ENCODE measurements around the gene LRRFIP1.

Gene LRRFIP1

DNA sequence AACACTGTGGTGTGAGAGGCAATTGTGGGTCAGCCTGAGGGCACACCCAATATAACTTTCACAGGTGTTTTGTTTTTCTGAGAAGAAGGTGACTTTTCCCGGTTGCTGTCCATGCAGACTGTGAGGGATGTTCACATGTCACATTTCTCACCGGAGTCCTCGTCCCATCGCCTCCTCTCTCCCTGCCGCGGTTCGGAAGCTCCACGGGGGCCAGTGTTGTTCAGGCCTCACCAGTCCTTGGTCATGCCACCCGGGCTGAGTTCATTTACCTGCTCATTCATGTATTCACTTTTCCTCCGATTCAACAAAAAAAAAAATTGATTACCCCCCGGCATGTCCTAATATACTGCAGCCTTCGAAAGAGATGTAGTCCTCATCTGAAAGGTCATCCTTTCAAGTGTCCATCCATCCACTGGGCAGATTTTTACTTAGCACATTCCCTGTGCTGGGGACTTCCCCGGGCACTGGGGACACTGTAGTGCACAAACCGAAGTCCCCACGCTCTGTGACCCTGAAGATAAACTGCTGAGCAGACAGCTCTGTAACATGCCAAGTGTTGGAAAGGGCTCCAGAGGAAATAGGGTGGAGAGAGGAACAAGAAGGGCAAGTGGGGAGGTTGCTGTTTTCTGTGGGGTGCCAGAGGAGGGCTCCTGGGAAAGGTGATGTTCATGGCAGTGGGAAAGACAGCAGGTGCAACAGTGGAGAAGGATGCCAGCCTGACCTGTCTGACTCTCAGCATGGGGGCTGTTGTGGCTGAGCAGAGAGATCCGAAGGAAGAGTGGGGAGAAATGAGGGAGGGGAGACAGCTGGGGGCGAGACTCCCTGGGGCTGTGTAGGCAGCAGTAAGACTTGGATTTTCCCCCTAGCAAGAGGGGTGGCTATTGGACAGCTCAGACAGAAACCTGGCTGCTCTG lies 22.4 kb downstream of the LRRFIP1 start:
- no peak for DNase-seq (ENCODE audit: low spot score)
- TF ChIP-seq, protein P1, sequence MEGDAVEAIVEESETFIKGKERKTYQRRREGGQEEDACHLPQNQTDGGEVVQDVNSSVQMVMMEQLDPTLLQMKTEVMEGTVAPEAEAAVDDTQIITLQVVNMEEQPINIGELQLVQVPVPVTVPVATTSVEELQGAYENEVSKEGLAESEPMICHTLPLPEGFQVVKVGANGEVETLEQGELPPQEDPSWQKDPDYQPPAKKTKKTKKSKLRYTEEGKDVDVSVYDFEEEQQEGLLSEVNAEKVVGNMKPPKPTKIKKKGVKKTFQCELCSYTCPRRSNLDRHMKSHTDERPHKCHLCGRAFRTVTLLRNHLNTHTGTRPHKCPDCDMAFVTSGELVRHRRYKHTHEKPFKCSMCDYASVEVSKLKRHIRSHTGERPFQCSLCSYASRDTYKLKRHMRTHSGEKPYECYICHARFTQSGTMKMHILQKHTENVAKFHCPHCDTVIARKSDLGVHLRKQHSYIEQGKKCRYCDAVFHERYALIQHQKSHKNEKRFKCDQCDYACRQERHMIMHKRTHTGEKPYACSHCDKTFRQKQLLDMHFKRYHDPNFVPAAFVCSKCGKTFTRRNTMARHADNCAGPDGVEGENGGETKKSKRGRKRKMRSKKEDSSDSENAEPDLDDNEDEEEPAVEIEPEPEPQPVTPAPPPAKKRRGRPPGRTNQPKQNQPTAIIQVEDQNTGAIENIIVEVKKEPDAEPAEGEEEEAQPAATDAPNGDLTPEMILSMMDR (IDR thresholded peaks at IDR 0.05; ENCODE audit: borderline replicate concordance, control extremely low read depth, extremely low read depth, insufficient read depth, missing control alignments), result no peak
- in situ Hi-C loops (cut with MboI; ENCODE audit: low sequenced_read_pairs, unreplicated experiment), result no loop called here

DNA sequence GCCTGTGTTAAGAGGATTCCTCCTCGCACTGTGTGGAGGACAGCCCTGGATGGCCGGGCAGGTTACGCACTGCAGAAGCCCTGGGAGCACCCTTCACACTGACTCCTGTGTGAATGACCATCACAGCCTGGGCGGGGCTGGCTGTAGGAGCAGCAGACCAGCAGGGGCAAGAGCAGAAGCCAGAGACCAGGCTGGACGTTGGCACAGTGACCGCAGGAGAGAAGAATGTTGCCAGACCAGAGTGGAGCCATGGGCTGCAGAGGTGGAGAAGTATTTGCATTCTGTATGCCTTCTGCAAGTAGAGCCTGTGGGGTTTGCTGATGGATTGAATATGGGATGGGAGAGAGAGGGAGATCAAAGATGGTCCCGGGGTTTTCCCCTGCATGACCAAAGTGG lies 23.1 kb downstream of the LRRFIP1 start:
- TF ChIP-seq, protein P1 (IDR thresholded peaks at IDR 0.05; ENCODE audit: borderline replicate concordance, control extremely low read depth, extremely low read depth, insufficient read depth, missing control alignments), result no peak
- in situ Hi-C loops (cut with MboI; ENCODE audit: low sequenced_read_pairs, unreplicated experiment), result no loop called here
- DNase-seq (ENCODE audit: low spot score), result no peak

DNA sequence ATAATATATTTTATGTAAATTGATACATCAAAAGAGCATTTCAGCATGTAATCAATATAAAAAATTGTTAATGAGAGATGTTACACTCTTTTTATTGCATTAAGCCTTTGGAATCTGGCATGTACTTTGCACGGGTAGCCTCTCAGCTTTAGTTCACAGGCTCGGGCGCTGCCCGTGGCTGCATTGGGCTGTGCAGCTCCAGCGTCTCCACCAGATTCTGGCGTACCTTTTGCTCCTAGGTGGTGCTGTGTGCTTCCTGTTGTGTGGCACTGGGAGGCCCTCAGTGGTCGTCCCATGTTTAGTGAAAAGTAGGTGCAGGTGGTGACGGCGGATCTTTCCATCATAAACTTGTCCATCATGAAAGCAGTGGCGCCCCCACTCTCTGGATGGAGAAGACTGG lies 24.4 kb downstream of the LRRFIP1 start:
- TF ChIP-seq, protein P1 (IDR thresholded peaks at IDR 0.05; ENCODE audit: borderline replicate concordance, control extremely low read depth, extremely low read depth, insufficient read depth, missing control alignments), result no peak
- in situ Hi-C loops (cut with MboI; ENCODE audit: low sequenced_read_pairs, unreplicated experiment), result no loop called here
- DNase-seq (ENCODE audit: low spot score), result no peak

DNA sequence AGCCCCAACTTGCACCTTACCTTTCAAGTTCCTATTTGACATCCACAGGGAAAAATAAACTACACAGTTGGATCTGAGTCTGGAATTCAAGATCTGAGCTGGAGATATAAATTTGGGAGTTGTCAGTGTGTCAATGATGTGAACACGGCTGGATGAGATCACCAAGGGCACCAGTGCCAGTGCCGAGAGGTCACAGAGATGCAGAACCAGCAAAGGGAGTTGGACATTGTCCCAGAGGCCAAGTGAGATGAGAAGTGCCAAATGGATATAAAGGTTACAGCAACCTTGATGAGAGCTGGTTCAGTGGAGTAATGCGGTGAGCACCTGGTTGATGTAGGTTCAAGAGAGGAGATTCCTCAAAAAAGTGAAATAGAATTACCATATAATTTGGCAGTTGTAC lies 24.8 kb downstream of the LRRFIP1 start:
- DNase-seq (ENCODE audit: low spot score), result no peak
- TF ChIP-seq, protein P1 (IDR thresholded peaks at IDR 0.05; ENCODE audit: borderline replicate concordance, control extremely low read depth, extremely low read depth, insufficient read depth, missing control alignments), result no peak
- in situ Hi-C loops (cut with MboI; ENCODE audit: low sequenced_read_pairs, unreplicated experiment), result no loop called here

GRCh38 chr2:237652854-237653253 lies 25.5 kb downstream of the LRRFIP1 start:
- in situ Hi-C loops (cut with MboI; ENCODE audit: low sequenced_read_pairs, unreplicated experiment), result no loop called here
- DNase-seq (ENCODE audit: low spot score), result no peak
- TF ChIP-seq, protein P1 (IDR thresholded peaks at IDR 0.05; ENCODE audit: borderline replicate concordance, control extremely low read depth, extremely low read depth, insufficient read depth, missing control alignments), result no peak

GRCh38 chr2:237653776-237654558 lies 26.6 kb downstream of the LRRFIP1 start:
- in situ Hi-C loops (cut with MboI; ENCODE audit: low sequenced_read_pairs, unreplicated experiment), result no loop called here
- no peak for DNase-seq (ENCODE audit: low spot score)
- TF ChIP-seq, protein P1 (IDR thresholded peaks at IDR 0.05; ENCODE audit: borderline replicate concordance, control extremely low read depth, extremely low read depth, insufficient read depth, missing control alignments), result no peak
